C4-2B (cell line): ENCODE data around the gene TCF4.

Source experiments
- ZFX ChIP-seq: fragments of 450-650 bp; IDR thresholded peaks from 2 replicates; pipeline ENCODE4 v1.6.1; 2017
- TF ChIP-seq, protein P1 (sequence below): fragments of 450-650 bp; conservative IDR thresholded peaks from 2 replicates; pipeline ENCODE4 v1.5.1; 2017; ENCODE audit warnings: mild to moderate bottlenecking

DNA sequence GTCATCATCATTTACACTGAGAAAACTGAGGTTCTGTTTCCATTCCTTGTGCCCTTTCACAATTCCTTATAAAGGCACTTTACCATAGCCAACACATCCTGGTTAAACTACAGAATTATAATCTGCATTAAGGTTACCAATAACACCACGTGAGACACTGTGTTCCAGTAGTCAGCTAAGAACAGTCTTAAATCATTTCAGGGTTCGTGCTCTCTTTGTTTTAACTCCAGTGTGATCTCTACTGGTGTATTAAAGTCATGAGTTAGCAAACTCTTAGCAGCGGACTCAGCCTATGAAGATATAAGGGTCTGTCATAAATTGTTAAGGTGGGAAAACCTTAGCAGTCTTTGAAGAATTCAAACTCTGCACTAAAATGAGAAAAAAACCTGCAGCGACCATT, 53.0 kb downstream of the TCF4 start:
- TF ChIP-seq, protein P1, sequence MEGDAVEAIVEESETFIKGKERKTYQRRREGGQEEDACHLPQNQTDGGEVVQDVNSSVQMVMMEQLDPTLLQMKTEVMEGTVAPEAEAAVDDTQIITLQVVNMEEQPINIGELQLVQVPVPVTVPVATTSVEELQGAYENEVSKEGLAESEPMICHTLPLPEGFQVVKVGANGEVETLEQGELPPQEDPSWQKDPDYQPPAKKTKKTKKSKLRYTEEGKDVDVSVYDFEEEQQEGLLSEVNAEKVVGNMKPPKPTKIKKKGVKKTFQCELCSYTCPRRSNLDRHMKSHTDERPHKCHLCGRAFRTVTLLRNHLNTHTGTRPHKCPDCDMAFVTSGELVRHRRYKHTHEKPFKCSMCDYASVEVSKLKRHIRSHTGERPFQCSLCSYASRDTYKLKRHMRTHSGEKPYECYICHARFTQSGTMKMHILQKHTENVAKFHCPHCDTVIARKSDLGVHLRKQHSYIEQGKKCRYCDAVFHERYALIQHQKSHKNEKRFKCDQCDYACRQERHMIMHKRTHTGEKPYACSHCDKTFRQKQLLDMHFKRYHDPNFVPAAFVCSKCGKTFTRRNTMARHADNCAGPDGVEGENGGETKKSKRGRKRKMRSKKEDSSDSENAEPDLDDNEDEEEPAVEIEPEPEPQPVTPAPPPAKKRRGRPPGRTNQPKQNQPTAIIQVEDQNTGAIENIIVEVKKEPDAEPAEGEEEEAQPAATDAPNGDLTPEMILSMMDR: no peak
- no peak for TF ChIP-seq ZFX
